NCI-H69 (cell line): ENCODE results near the gene ASCC3.
A peak's percentile ranks its signal among the peaks of the same experiment; 100 is the strongest.

ENCODE experiments used
- DNase-seq: peaks from one replicate; lab custom pipeline; 2025; lab: John Stamatoyannopoulos, UW

The ASCC3 gene

DNA sequence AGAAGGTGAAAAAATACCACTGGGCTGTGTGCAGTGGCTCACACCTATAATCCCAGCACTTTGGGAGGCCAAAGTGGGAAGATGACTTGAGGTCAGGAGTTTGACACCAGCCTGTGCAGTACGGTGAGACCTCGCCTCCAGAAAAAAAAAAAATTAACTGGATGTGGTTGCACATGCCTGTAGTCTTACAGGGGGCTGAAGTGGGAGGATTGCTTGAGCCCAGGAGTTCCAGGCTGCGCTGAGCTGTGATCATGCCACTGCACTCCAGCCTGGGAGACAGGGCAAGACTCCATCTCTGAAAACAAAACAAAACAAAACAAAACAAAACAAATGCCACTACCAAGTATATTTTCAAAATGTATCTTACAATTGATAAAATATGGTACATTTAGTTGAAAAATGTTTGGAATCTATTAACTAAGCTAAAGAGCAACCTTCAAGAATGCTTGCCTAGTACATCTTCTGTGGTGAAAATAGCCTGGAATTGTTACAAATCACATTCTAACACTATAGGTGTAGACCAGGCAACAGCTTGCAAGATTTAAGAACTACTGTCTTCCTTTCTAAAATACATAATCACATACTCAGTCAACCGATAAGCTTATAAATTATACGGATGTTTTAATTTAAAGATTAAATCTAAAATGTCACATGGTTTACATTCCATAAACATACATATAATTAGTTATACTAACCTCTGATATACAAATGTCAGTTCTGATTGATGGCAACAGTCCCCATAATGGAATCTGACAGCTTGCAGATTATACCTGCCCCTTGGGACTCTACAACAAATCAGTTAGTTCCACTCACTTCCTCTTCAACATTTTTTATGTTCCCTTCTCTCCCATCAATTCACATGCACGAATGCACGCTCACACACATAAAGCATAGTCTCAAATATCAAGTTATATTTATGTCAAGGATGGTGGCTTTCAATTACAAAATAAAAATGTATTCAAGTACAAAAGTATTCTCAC lies 150.8 kb downstream of the ASCC3 start:
- peak; percentile 89 for DNase-seq

DNA sequence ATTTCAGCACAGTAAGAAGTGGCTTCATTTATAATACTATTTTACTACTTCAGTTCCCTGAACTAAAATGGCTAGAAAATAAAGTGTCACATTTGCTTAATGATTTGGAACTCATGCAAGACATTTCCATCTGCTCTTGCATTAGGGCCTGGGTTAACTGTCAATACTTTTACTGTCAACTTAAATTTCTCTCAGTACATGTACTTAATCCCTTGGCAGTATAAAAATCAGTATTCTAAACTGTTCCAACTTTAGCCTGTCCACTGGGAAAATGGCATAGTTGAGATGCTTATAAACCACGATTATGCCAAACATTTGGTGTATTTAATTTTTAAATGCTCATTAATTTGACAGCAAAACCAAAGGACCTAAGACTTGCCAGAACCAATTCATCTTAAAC lies 154.5 kb downstream of the ASCC3 start:
- peak; percentile 22 for DNase-seq

DNA sequence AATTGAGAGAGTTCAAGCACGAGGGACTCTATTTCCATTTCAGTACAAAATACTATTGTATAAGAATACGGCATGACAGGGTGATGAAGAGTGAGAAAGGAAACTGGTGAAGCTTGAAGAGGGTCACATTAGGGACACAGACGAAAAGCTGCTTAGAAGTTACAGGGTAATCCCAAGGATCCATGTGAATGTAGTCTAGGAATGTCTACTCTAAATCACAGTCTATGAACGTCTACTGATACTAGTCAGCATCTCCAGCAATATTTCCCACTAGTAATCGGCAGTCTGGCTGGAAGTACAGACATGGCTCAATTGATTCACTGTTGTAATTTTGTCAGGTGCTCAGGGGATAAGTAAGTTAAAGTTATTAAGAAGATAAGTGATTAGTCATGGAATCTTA lies 156.4 kb downstream of the ASCC3 start:
- DNase-seq: no peak

DNA sequence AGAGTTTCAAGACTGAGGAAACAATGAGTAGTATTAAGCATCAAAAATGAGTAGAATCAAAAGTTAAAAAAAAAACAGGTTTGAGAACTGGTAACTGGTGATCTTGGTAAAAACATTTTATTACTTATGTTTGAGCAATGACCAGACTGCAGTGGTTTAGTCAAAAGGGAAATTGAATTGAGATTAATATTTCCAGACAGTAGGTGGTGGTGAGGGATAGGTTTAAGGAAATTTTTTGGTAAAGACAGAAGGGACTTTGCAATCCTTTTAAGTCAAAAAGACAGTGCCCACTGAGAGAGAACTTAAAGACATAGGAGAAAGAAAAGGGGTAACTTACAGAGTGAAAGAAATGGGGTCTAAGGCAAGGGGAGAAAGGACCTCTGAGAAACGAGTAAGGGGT lies 156.9 kb downstream of the ASCC3 start:
- no peak for DNase-seq

DNA sequence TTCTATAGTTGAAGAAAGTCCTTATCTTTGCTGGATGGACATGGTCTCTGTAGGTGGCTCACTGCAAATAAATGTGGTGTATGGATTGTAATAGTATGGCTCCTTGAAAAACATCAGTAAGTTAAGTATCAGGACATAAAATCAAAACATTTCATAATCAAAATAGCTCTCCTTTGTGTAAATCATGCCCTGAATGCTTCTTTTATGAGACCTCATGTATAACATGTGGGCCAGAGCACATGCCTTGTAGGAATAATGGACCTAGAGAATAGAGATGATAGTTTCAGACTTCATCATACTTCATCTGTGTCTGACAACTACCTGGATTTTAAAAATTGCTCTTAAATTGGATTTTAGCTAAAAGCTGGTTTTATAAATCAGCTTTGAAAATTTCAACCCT lies 159.9 kb downstream of the ASCC3 start:
- DNase-seq: no peak

DNA sequence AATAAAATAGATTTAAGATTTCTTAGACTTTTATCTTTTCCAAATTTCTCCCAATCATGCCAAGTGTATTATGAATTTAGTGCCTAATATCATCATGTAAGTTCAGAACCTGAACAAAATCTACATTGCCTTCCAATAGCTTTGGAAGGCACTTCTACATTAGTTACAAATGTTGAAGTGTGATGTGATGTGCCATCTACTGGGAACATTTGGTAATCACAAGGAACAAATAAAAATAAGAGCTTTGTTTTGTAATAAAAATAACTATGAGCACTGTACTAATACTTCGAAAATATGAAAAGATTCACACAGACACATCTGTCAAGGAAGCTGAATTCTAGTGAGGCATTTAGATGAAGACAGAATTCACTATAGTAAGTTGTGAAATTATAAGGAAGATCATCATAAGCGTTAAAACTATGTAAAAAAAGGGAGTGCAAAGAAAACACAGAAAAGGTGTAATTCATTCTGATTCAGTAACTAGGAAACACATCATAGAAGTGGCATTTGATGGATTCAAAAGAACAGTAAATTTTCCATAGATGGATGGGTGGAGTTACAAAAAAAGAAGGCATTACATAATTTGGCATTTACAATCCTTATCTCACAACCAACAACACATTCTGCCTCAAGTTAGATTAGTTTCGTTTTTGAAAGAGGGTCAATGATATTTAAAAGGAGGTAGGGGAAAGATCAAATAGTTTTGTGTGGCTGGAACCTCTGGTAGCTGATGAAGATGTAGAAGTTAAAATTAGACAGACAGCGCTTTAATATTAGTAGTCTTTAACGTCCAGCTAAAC lies 161.0 kb downstream of the ASCC3 start:
- peak; percentile 61 for DNase-seq

DNA sequence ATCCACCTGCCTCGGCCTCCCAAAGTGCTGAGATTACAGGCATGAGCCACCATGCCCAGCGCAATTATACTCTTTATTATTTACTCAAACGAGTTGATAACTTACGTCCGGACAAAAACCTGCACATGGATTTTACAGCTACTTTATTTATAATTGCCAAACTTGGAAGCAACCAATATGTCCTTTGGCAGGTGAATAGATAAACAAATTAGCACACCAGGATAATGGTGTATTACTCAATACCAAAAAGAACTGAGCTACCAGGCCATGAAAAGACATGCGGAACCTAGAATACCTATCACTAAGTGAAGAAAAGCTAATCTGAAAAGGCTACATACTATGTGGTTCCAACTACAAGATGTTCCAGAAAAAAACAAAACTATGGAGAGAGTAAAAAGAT lies 168.1 kb downstream of the ASCC3 start:
- no peak for DNase-seq

DNA sequence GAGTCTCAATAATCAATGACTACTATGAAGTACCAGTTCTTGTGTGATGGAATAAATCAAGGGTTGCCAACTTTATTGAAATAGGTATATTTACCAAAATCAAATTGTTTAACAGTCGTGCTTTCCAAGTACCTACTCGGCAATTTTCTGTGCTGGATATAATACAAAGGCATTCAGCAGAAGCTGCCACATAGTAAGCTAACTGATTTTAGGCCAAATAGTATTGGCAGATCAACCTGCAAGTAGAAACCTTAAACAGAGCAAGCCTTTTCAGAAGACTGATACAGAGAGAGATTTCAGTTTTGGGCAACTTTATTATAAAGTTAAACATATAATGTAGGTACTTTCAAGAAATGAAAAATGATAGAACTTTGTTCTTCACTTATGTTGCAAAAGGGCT lies 174.6 kb downstream of the ASCC3 start:
- no peak for DNase-seq

DNA sequence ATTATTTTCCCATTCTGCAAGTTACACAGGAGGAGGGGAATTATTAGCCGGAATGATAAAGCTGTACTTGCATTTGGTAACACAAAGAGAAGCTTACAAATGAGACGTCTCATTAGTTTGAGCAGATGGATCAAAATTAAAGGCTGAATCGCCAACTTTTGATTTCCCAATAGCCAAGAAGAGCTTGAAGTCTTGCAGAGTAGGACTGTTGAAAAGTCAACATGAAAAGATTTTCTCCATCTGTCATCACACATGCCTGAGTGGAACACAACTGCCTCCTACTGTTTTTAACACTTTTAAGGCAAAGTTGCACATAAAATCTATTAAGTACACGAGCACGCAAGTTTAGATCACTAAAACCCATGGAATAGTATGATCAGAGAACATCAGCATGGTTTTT lies 176.2 kb downstream of the ASCC3 start:
- DNase-seq: peak; percentile 69

DNA sequence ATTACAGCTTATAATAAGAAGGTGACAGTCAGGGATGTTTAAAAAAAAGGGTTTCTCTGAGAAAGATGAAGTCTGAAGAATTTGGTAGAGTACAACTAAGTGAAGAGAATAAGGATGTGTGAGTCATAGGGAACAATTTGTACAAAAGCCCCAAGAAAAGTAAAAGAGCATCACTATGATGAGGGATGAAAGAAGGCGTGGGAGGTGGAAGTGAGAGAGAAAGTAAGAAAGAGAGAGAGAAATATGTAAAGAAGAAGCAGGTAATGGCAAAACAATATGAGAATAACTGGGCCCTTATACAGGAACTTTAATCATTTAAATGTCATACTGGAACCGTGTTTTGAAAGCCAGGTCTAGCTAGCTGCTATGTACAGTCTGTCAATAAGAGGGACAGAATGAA lies 179.4 kb downstream of the ASCC3 start:
- DNase-seq: no peak

DNA sequence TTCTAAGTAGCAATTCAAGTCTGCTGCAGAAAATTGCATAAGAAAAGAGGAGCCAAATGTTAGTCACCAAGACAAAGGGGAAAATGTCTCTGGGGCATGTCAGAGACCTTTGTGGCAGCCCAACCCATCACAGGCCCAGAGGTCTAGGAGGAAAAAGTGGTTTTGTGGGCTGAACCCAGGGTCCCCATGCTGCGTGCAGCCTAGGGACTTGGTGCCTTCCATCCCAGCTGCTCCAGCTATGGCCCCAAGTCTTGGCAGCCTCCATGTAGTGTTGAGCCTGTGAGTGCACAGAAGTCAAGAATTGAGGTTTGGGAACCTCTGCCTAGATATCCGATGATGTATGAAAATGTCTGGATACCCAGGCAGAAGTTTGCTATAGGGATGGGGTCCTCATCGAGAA lies 181.1 kb downstream of the ASCC3 start:
- no peak for DNase-seq

DNA sequence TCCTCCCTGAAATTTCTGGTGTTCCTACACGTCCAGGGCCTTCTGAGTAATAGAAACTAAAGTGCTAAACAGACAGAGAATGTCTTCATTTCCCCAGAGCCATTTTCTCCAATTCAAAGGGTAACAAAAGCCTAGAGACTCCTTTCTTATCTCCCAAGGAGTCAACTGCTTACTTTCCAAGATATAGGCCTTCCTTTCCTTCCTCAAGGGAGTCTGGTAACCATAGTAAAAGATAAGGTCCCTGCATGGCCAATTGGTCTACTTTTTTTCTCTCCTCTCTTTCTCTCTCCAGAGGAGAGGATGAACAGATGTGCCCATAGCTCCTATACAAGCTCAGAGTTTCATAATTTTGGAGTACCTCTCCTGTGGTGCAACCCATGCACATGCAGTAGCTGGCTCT lies 185.7 kb downstream of the ASCC3 start:
- no peak for DNase-seq

DNA sequence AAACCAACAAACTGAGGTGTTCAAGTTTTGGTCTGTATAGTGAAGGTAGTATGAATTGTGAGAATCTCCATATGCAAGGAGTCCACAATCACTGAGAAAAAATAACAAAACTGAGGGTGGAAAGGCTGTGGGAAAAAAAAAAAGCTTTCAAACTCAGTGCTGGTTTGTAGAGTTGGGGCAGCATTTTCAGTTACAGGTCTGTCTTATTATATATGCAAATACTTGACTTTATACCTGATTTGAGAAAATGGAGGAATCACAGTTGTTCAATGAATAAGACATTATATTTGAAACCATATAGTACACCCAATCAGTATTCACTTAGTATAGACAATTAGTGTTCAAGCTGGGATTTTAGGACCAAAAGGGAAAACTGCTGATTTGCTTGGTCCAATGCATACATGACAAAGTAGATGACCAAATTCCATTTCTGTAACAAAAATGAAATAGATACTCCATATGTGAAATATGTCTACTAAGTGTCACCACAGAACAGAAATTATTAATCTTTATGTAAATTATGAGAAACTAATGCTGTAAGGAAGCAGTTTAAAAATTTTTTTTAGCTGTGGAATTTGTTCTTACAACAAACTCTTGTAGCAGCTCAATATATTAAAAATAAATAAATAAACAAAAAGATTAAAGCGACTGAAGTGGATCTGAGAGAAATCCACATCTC lies 187.7 kb downstream of the ASCC3 start:
- no peak for DNase-seq

DNA sequence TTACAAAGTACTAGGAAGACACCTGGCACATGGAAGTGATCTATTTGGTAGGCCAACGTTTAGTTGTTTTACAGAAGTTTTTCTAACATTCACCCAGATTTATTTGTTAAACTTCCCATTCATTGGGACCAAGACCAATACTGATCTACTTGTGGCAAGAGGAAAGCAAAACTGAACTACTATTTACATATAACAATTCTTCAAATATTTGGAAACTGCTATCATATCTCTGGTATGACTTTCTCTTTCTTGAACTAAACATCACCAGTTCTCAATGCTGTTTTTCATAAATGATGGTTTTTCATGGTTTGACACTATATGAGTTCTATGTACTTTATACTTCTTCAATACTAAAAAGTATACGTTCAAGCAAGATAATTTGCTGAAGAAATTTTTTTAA lies 189.2 kb downstream of the ASCC3 start:
- DNase-seq: no peak

DNA sequence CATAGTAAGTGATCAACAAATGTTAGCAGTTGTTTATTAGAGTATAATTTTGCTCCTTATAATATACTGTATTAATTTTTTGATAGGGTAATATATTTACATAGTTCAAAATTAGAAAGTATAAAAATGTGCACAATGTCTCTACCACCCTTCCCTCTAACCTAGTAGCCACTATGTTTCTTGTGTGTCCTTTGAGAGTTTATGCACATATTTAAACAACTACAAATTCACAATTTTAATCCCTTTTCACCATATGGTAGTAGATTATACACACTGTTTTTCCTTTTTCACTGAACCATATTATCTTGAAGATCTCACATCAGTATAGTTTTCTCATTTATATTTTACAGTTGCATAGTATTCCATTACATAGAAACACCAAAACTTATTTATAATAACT lies 194.9 kb downstream of the ASCC3 start:
- no peak for DNase-seq

DNA sequence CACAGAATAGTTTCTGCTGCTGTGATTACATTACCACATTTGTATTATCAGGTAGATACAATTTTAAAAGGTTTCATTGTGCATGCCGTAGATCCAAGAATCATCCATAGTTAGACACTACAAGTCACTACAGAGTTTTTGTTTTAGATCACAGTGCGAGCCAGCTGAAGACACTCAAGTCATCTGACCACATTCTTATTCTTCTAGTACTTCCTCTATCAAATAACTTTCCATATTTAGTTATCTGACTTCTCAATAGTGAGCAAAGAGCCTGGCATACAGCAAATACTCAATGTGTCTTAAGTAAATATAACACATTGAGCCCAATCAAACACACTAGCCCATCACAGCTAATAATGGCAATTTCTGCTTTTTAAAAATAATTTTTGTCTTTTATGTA lies 195.4 kb downstream of the ASCC3 start:
- DNase-seq: no peak

DNA sequence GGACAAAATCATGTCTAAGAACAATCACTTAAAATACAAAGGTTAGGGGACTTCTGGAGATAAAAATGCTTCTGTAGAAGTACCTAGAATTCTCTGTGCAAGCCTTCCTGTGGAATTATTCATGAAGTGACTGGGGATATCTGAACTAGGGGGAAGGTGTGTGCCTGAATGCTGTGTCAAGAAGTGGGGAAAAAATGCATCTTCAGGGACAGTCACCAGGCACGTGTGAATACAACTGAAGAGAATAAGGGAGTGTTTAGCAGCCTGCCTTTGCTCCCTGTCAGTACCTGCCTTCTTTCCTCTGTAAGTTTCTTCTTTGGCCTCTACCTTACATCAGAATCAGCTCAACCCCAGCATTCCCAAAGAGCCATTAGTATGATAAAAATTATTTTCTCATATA lies 201.0 kb downstream of the ASCC3 start:
- no peak for DNase-seq

DNA sequence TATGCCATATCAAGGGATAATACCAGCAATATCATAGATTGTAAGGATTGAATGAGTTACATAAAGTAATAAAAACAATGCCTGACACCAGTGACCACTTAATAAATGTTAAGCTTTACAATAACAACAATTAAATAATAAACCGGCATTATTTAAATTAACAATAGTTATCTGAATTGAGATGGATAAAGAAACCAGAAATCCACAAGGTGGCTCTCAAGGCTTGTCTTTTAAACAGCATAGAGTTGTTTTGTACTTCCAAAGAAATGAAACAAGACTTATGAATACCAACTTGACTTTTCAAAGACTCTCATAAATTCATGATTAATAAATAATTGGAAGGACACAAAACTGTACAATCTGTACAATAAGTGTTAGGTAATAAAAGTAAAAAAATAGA lies 203.1 kb downstream of the ASCC3 start:
- peak; percentile 38 for DNase-seq

DNA sequence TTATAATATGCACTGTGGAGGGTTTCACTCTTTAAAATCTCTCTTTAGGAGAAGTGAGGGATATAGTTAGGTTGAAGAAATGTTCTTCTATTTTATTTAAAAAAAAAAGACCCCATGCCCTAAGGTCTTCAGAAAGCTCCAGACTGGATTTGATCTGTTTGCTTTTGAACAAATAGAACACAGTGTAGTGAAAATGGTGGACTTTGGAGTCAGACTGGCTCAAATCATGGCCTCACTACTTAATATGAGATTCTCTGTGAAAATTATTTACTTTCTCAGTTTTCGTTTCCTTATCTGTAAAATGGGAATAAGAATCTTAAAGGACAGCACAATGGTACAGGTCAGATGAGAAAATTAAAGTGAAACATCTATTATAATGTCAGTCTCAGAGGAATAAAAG lies 203.9 kb downstream of the ASCC3 start:
- no peak for DNase-seq

DNA sequence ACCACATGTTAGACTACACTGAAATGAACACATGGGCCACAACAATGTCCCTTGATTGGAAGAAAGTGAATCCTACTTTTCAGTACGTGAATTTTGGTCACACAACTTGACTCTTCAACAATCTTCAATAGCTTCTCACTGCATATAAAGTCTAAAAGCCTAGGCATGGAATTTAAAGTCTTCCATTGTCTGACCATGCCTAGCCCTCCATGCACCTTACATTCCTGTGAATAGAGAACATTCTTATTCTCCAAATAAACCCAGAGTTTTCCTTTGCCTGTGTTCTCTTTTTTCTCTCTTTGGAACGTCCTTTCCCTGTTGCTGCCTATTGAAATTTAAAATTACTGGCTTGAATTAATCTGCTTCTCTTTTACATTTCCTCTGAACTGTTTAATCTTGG lies 207.5 kb downstream of the ASCC3 start:
- no peak for DNase-seq

DNA sequence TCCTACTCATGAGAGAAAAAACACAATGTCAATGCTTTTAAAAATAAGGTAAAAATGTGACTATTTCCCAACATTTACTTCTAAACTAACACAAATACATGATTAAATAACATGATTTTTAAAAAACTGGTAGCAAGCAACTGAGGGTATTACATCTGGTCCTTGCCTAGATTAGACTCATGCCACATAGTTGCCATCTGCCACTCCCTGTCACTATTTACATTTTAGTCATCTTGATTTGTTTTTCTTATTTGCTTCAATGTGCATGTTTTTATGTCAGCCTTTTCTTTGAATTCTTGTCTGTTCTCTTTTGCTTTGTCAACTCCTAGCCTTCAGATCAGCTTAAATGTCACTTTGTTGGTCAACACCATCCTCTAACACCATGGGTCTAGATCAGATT lies 209.4 kb downstream of the ASCC3 start:
- DNase-seq: no peak

DNA sequence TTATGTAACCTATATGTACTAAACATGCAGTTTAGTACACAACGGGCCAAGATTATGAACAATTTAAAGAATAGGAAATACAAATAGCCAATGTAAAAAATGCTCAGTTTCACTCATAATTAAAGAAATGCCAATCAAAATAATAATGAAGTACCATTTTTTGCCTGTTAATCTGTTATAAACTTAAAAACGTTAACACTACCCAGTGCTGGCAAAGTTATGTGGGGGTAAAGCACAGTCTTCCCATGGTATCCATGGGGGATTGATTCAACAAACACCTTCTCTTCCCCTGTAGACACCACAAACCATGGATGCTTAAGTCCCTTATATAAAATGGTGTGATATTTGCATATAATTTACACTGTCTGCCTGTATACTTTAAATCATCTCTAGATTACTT lies 211.1 kb downstream of the ASCC3 start:
- no peak for DNase-seq

DNA sequence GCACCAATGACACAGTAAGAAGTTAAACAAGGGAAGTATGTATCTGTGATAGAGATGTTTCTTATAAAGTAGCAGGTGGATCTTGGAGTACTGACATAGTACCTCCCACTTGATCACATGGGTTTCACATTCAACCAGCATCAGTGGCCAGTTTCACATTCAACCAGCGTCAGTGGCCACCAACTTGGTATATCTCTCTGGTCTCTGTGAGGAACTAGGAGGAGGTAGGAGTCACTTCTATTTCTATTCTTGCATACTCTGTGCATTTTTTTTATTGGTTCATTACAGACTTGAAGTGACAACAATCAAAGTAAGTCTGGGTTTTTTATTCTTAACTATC lies 216.1 kb downstream of the ASCC3 start:
- no peak for DNase-seq
